HUES6 (cell line): Measurements from ENCODE around the gene MED26.
"Not testable (repeated sequence)": the region's sequence is repeated elsewhere in the genome, so short reads cannot be mapped to it uniquely, and the experiment has no call there.

Experiments used
- H3K27ac ChIP-seq: 2 replicates; pipeline ENCODE4 v1.7.0; 2013; ENCODE audit warnings: low read depth, mild to moderate bottlenecking, low read length, inconsistent platforms
- H3K27me3 ChIP-seq: 2 replicates; pipeline ENCODE4 v1.6.1; 2013; ENCODE audit warnings: low read length; ENCODE audit not compliant: control insufficient read depth, insufficient read depth
- H3K36me3 ChIP-seq: 2 replicates; pipeline ENCODE4 v1.6.1; 2013; ENCODE audit warnings: low read length; ENCODE audit not compliant: control insufficient read depth, insufficient read depth
- H3K4me1 ChIP-seq: 2 replicates; pipeline ENCODE4 v1.6.1; 2013; ENCODE audit warnings: low read length; ENCODE audit not compliant: control insufficient read depth, insufficient read depth
- H3K4me3 ChIP-seq: 2 replicates; pipeline ENCODE4 v1.5.1; 2013; ENCODE audit warnings: low read depth, low read length
- H3K9ac ChIP-seq: one replicate; pipeline ENCODE4 v1.6.1; 2013; ENCODE audit warnings: mild to moderate bottlenecking, low read length
- H3K9me3 ChIP-seq: 2 replicates; pipeline ENCODE4 v1.6.1; 2013; ENCODE audit warnings: low read depth, low read length; ENCODE audit not compliant: control insufficient read depth, insufficient read depth

Gene MED26

GRCh38 chr19:16628183-16628983 is at the start of gene MED26:
TSS of gene MED26 (minus strand) at chr19:16628204. CDS start at chr19:16627943, 261 bp downstream.
- H3K27ac ChIP-seq = peak within 1 kb of the TSS; percentile 90; the same call in 1 of the 2 replicates
- H3K36me3 ChIP-seq = peaks cover 31% of the 10 kb centered on the region
- no peaks in the 10 kb centered on the region for H3K27me3 ChIP-seq
- H3K4me3 ChIP-seq = peak within 1 kb of the TSS; percentile 90
- peaks cover 18% of the 10 kb centered on the region for H3K4me1 ChIP-seq
- H3K9ac ChIP-seq = peak within 1 kb of the TSS; percentile 96
- H3K9me3 ChIP-seq = no peaks in the 10 kb centered on the region

- no peaks in the 10 kb centered on the region for H3K4me1 ChIP-seq
- H3K27ac ChIP-seq = no peak overlapping the region
- H3K27me3 ChIP-seq = no peaks in the 10 kb centered on the region
- no peaks in the 10 kb centered on the region for H3K9me3 ChIP-seq
- H3K36me3 ChIP-seq = peaks cover 19% of the 10 kb centered on the region
- H3K9ac ChIP-seq = no peak overlapping the region
- H3K4me3 ChIP-seq = no peak overlapping the region
Measured at GRCh38 chr19:16677055-16677454, 49.1 kb upstream of the MED26 start.

DNA sequence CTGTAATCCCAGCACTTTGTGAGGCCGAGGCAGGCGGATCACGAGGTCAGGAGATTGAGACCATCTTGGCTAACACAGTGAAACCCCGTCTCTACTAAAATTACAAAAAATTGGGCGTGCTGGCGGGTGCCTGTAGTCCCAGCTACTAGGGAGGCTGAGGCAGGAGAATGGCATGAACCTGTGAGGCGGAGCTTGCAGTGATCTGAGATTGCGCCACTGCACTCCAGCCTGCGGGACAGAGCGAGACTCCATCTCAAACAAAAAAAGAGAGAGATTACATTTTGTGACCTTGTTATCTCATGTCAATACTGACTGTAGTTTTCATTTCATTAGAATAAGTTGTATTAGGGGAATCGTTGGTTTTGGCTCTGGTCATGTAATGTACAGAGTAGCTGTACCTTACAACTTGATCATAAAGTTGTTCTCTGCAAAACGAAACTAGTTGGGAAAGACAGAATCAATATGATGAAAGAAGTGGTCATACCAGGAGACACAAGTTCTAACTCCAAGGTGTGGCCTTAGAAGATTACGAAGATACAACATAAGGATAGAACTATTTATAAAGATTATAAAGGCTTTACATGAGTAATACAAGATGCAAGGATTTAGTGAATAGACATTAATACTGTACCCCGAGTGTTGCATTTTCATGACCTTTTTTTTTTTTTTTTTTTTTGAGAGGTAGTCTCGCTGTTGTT is 48.2 kb upstream of the MED26 start:
- Histone ChIP-seq H3K9ac (no peak overlapping the region), H3K36me3 (peaks cover 14% of the 10 kb centered on the region), H3K4me1 (no peaks in the 10 kb centered on the region), H3K9me3 (no peaks in the 10 kb centered on the region), H3K27me3 (no peaks in the 10 kb centered on the region), H3K27ac (no peak overlapping the region), H3K4me3 (no peak overlapping the region)

GRCh38 chr19:16673839-16674238 is 45.8 kb upstream of the MED26 start:
- not testable (repeated sequence) for H3K9ac ChIP-seq, H3K36me3 ChIP-seq, H3K27me3 ChIP-seq, H3K9me3 ChIP-seq, H3K4me1 ChIP-seq, H3K4me3 ChIP-seq, H3K27ac ChIP-seq

- H3K9me3 ChIP-seq = no peaks in the 10 kb centered on the region
- H3K4me3 ChIP-seq = no peak overlapping the region
- H3K27ac ChIP-seq = no peak overlapping the region
Measured at GRCh38 chr19:16673231-16673630, 45.2 kb upstream of the MED26 start.

GRCh38 chr19:16671652-16672274 is 43.8 kb upstream of the MED26 start:
- no peaks in the 10 kb centered on the region for H3K4me1 ChIP-seq
- H3K36me3 ChIP-seq = no peaks in the 10 kb centered on the region
- H3K27ac ChIP-seq = no peak overlapping the region

More at GRCh38 chr19:16673231-16673630, 45.2 kb upstream of the MED26 start:
- no peaks in the 10 kb centered on the region for H3K36me3 ChIP-seq
- no peaks in the 10 kb centered on the region for H3K27me3 ChIP-seq
- H3K4me1 ChIP-seq = no peaks in the 10 kb centered on the region
- H3K9ac ChIP-seq = no peak overlapping the region

GRCh38 chr19:16670291-16670690 is 42.3 kb upstream of the MED26 start:
- Histone ChIP-seq H3K4me1 (no peaks in the 10 kb centered on the region), H3K27ac (no peak overlapping the region), H3K9ac (no peak overlapping the region), H3K4me3 (no peak overlapping the region), H3K36me3 (no peaks in the 10 kb centered on the region; the same call in 1 of the 2 replicates), H3K9me3 (no peaks in the 10 kb centered on the region), H3K27me3 (no peaks in the 10 kb centered on the region)

More at GRCh38 chr19:16671652-16672274, 43.8 kb upstream of the MED26 start:
- no peak overlapping the region for H3K4me3 ChIP-seq
- H3K9me3 ChIP-seq = no peaks in the 10 kb centered on the region
- no peak overlapping the region for H3K9ac ChIP-seq
- no peaks in the 10 kb centered on the region for H3K27me3 ChIP-seq

DNA sequence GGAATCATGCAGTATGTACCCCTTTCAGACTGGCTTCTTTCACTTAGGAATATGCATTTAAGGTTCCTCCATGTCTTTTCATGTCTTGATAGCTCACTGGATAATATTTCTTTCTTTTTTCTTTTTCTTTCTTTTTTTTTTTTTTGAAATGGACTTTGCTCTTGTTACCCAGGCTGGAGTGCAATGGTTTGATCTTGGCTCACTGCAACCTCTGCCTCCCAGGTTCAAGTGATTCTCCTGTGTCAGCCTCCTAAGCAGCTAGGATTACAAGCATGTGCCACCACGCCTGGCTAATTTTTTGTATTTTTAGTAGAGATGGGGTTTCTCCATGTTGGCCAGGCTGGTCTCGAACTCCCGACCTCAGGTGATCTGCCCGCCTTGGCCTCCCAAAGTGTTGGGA is 40.7 kb upstream of the MED26 start:
- not testable (repeated sequence) for H3K4me1 ChIP-seq, H3K27me3 ChIP-seq, H3K9me3 ChIP-seq, H3K9ac ChIP-seq, H3K36me3 ChIP-seq, H3K27ac ChIP-seq, H3K4me3 ChIP-seq

- Histone ChIP-seq H3K27ac (no peak overlapping the region), H3K36me3 (no peaks in the 10 kb centered on the region; the same call in 1 of the 2 replicates), H3K9me3 (no peaks in the 10 kb centered on the region), H3K4me3 (no peak overlapping the region), H3K27me3 (no peaks in the 10 kb centered on the region), H3K4me1 (no peaks in the 10 kb centered on the region), H3K9ac (no peak overlapping the region)
Measured at GRCh38 chr19:16668176-16668575, 40.2 kb upstream of the MED26 start.

DNA sequence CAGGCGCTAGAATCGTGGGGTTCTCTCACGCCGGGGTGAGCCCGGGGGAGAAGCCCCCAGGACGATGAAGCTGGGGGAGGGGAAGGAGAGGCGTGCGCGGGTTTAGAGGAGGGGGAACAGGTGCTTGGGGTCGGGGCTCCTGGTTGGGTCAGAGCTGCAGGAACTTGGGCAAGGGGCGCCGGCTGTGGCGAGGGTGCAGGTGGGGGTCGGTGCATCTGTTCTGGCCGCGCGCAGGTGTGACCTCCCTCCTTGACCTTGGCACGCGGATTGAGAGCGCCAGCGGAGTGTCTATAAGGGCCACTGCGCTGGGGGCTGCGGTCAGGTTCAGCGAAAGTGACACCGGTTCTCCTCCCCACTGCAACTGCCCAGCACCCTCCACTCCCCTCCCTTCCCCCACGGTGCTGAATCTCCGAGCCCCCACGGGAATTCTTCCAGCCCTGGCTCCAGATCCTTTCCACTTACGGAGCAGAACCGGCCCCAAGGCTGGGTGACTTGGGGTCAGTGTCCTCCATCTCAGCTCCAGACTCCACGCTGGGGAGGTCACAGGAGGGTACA is 33.6 kb upstream of the MED26 start:
- Histone ChIP-seq H3K36me3 (peaks cover 24% of the 10 kb centered on the region), H3K9ac (peak overlapping the region; percentile 46), H3K9me3 (no peaks in the 10 kb centered on the region), H3K4me3 (peak overlapping the region; percentile 88), H3K27ac (no peak overlapping the region), H3K27me3 (peaks cover 14% of the 10 kb centered on the region; the same call in 1 of the 2 replicates), H3K4me1 (peaks cover 9% of the 10 kb centered on the region)
